GM13976 (cell line): ENCODE results near the gene HSF2.

Source experiments
- DNase-seq: peaks from one replicate; pipeline ENCODE4 v3.0.0; 2012; ENCODE audit warnings: low spot score
- CTCF ChIP-seq: IDR thresholded peaks from 2 replicates; pipeline ENCODE4 v1.5.1; 2012; ENCODE audit warnings: borderline replicate concordance, mild to moderate bottlenecking; ENCODE audit not compliant: insufficient read depth; ENCODE audit errors: extremely low read depth, missing control alignments, control extremely low read depth
- in situ Hi-C: fragments of 300-500 bp; cut with MboI; formaldehyde crosslinking; loops from one replicate; pipeline ENCODE4 v1.12.0; 2022; ENCODE audit warnings: low sequenced_read_pairs, mixed read lengths, inconsistent platforms; ENCODE audit not compliant: unreplicated experiment

The HSF2 gene

GRCh38 chr6:122399055-122399347 is 451 bp upstream of the HSF2 start:
- in situ Hi-C loops, result no loop called here
- no peak for DNase-seq
- TF ChIP-seq CTCF, result no peak

DNA sequence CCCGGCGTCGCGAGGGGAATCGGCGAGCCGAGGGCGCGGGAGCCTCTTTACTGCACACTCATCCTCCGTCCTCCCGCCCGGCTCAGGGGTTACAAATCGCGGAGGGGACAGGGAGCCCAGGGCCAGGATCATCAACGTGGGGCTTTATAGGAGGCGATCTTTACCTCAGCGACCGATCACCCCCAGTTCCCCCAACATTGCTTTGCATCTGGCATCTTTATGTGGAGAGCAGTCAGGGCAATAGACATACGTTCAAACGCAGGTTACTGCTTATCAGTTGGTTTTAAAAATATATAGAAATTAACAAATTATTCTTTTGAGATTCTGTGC is 634 bp downstream of the HSF2 start:
- in situ Hi-C loops, result no loop called here
- DNase-seq, result no peak

DNA sequence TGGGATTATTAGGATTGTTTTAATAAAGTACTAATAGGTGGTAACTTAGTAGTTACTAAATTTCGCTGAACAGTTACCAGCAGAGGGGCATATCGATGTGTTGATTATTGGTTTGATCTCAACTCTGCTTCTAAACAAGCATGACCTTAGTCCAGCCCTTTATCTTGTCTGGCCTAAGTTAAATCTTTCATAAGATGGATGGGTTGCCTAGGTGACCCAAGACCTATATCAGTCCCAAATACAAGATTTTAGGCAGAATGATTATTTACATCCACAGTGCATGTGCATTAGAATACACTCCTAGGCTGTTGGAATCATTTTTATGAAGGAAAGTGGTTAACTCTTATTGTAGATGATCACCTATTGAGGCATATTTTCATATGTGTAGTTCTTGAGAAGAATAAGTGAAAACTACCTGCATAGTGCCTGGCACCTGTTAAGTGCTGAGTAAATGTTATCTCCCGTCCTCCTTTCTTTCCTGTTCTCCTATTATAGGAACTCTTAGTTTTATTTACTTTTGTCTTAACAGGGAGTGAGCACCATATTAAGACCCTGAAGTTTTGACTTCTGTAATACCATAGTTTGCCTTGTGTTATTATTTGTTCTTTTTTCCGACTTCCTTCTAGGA is 1.1 kb downstream of the HSF2 start:
- in situ Hi-C loops, result no loop called here
- no peak for TF ChIP-seq CTCF
- no peak for DNase-seq

More for the DNA sequence above, 634 bp downstream of the HSF2 start:
- TF ChIP-seq CTCF, result no peak

GRCh38 chr6:122401104-122401503 is 1.7 kb downstream of the HSF2 start:
- no peak for TF ChIP-seq CTCF
- no peak for DNase-seq
- in situ Hi-C loops, result no loop called here

GRCh38 chr6:122404444-122404843 is 5.0 kb downstream of the HSF2 start:
- TF ChIP-seq CTCF, result no peak
- in situ Hi-C loops, result no loop called here
- DNase-seq, result no peak

DNA sequence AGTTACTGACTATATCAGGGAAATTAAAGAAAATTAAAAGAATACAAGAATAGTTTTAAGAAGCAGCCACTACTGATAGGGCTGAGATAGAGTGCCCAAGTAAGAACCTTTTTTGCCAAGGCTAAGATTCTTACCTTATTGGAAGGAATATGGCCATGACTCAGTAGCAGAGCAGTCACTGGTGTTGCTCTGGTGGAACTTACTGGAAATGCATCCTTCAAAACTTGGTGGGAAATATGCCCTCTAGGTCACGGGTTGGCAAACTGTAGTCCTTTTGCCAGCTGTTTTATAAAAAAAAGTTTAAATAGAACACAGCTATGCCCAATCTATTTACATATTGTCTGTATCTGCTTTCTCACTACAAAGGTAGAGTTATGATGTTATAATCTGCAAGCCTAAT is 6.0 kb downstream of the HSF2 start:
- no peak for DNase-seq
- in situ Hi-C loops, result no loop called here
- TF ChIP-seq CTCF, result no peak

DNA sequence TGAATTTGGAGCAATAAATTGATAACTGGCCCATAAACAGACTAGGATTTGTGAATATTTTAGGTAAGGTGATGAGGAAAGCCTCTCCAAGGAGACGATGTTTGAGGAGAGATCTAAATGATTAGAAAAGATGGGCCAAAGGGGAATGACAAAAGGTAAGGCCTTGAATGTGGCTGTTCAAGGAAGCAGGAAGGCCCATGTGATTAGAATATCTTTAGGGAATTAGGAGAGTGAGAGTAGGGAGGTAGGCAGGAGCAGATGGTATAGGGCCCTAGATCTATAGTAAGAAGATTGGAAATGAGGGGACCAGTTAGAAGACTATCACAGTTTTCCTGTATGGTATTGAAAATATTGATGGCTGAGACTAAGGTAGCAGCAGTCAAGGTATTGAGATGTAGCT is 6.7 kb downstream of the HSF2 start:
- in situ Hi-C loops, result no loop called here

More for the DNA sequence above, 6.7 kb downstream of the HSF2 start:
- TF ChIP-seq CTCF, result no peak
- no peak for DNase-seq
